NCI-H82 (cell line): ENCODE measurements around the gene PTPRJ.

Experiments used
- DNase-seq: peaks from one replicate; lab custom pipeline; 2025; lab: John Stamatoyannopoulos, UW

The PTPRJ gene

DNA sequence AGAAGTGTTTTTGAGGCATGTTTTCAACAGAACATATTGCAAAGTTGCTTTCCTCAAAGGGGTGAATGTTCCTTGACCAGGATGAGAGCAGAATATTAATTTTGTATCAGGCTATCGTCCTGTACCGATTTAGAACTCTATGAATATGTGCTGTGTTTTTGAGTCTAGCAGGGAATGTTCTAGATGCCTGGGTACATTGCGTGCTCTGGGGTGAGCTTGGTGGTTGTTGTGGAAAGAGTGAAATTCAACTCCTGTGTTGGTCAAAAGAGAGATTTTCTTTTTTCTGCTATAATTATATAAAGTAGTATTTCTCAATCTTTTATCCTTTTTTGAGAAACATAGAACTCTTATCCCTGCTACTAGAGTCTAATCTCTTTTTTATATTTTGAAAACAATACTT is 185.1 kb downstream of the PTPRJ start:
- DNase-seq: no peak

- DNase-seq: no peak
Observed at GRCh38 chr11:48167380-48167779, 187.0 kb downstream of the PTPRJ start.

GRCh38 chr11:48168815-48169214 is 188.5 kb downstream of the PTPRJ start:
- DNase-seq: no peak

- DNase-seq: no peak
Observed at GRCh38 chr11:48169259-48169658, 188.9 kb downstream of the PTPRJ start.

DNA sequence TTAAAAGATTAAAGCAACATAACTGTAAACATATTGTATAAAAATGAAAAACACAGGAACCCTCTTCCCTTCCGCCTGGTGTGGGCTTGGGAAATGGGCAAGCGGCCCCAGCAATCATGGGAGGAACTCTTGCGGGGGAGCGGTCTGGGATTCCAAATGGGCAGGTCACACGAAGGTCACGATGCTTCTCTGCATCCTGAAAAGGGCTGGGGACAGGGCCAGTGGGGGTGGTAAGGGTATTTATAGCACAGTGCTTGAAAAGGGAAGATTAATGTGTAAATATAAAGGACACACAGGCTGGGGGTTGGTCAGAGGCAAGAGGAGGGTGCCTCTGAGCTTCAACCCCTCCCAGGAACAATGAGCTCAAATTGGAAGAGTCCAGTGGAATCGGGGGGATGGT is 189.4 kb downstream of the PTPRJ start:
- DNase-seq: no peak

GRCh38 chr11:48170241-48171233 is 190.2 kb downstream of the PTPRJ start:
- no peak for DNase-seq

GRCh38 chr11:48172818-48173609 is 192.7 kb downstream of the PTPRJ start:
- peak; percentile 72 for DNase-seq

- DNase-seq: no peak
Observed at GRCh38 chr11:48177661-48178060, 197.3 kb downstream of the PTPRJ start.

DNA sequence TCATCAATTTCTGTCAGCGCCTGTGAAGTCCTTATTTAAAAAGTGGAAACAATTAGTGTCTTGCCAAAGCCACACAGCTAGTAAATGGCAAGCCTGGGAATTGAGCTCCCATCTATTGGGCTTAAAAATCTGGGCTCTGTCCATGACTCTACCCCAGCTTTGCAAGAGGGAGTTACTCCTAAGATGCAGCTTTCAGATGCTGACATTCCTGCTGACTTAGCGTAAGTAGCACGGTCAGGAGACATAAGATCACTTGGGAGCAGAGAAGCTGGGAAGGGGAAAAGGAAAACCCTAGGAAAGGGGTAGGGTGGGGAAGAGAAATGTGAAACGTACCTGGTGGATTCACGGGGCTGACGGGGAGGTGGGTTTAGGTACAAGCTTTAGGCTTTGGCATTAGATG is 200.3 kb downstream of the PTPRJ start:
- no peak for DNase-seq

DNA sequence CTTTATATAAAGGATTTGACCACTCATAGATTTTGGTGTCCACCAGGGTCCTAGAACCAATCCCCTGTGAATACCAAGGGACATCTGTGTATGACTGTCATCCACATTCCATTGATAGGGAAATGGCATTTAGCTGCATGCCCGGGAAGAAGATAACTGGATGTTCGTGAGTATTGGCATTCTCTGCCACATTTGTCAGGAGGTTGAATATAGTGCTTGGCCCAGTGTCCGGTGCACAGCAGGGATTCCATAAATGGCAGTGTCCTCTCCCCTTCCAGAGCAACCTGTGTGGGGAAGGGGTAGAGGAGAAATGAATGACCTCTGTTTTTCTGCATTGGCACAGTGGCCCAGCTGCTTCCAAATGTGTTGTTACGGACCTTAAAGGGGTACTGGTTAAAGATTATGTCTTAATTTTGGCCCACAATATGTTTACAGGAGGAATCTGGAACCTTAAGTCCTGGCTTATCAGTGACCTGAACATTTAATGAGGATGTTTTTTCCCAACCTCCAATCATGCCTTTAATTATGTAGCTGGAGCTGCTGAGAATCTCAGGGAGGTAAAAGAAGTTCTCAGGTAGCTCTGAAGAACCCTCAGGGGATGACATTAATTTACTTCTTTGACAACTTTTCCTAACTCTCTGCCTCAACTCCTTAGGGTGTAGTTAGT is 202.6 kb downstream of the PTPRJ start:
- DNase-seq: no peak

- DNase-seq: peak; percentile 26
Observed at GRCh38 chr11:48184452-48184851, 204.1 kb downstream of the PTPRJ start.

GRCh38 chr11:48190906-48191654 is 210.7 kb downstream of the PTPRJ start:
- DNase-seq: peak; percentile 18

DNA sequence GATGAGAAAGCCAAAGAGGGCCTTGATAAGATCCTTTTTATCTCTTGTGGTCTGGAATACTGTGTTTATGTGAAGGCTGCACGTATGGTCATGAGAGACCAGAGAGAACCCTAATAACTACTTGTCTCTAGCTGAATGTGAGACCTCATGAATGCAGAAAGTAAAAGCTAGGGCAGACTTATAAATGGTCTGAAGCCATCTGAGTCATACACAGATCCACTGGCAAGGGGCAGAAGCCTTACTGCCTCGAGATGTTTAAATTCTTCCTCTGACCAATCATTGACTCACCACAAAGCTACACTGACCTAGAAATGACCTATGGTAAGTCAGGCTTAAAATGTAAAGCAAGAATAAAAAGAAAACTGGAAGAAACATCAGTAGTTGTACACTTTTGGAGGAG is 213.5 kb downstream of the PTPRJ start:
- DNase-seq: no peak

DNA sequence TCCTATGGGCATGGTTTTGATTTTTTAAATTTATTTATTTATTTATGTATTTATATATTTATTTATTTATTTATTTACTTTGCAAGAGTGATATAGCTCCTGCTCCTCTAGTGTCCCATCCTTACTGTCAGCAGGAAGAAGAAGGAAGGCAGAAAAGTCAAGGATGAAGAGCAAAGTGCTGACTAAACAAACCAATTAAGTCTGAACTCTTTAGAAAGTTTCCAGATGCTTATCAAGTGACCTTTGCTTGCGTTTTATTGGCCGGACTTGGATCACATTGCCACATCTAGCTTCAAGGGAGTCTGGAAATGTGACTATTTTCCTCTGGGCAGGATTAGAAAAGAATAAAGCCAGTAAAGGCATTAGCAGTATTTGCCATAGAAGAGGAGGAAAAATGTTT is 227.5 kb downstream of the PTPRJ start:
- no peak for DNase-seq

- DNase-seq: peak; percentile 1
Observed at GRCh38 chr11:48210052-48210451, 229.7 kb downstream of the PTPRJ start.

DNA sequence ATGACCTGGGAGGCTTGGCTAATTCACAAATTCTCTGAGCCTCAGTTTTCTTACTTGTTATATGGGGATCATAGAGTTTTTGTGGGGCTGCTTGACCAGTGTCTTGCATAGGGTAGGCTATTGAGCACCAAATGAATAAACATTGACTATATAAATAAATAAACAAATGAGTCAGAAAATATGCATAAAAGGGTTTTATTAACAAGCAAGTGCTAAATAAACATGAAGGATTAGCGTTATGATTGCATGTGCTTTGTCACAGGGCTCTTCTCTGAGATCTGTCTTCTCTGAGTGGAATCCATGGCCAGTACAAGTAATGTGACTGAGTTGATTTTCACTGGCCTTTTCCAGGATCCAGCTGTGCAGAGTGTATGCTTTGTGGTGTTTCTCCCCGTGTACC is 236.2 kb downstream of the PTPRJ start, which contains the start of gene OR4B1:
OR4B1 (plus strand) TSS at position 301 of the 400 bp plus-strand sequence; CDS start at position 301, 0 bp downstream.
- no peak for DNase-seq
